Lung (tissue), 12 donors: ENCODE data around the gene IFIT3. TPM values are rescaled to one million over a fixed set of nuclear protein-coding genes. Genes with fewer than 3 reads are reported as not detected.

Experiments
- ATAC-seq: fragments of 200-7000 bp; cut with Tn5 transposase; one replicate; pipeline ENCODE4 v1.9.1; 2020; ENCODE audit warnings: moderate number of reproducible peaks; ENCODE audit not compliant: insufficient read depth, low FRiP score
- DNase-seq, 3 donors: peaks; one replicate each; pipeline ENCODE4 v3.0.0-alpha.2; 2013 to 2017
- H3K27ac ChIP-seq, 2 donors: one replicate each; pipeline ENCODE4 v1.5.1; 2013; ENCODE audit warnings: mild to moderate bottlenecking in 2 of 2, moderate library complexity in 2 of 2, control low read depth in 1 of 2, inconsistent platforms in 1 of 2, low read depth in 1 of 2, low read length in 1 of 2
- H3K27me3 ChIP-seq, 3 donors: one replicate each; pipeline ENCODE4 v1.5.1; 2013; ENCODE audit warnings: low read length in 2 of 3; ENCODE audit not compliant: control insufficient read depth in 3 of 3, insufficient read depth in 3 of 3
- H3K36me3 ChIP-seq, 4 donors: one replicate each; pipeline ENCODE4 v1.5.1; 2013; ENCODE audit warnings: low read length in 4 of 4, mild to moderate bottlenecking in 1 of 4, moderate library complexity in 1 of 4; ENCODE audit not compliant: control insufficient read depth in 4 of 4, insufficient read depth in 4 of 4
- H3K4me1 ChIP-seq, 5 donors: one replicate each; pipeline ENCODE4 v1.5.1; 2013; ENCODE audit warnings: low read length in 5 of 5, mild to moderate bottlenecking in 2 of 5, moderate library complexity in 1 of 5; ENCODE audit not compliant: control insufficient read depth in 5 of 5, insufficient read depth in 5 of 5
- H3K4me3 ChIP-seq: one replicate; pipeline ENCODE4 v1.5.1; 2013; ENCODE audit warnings: mild to moderate bottlenecking, control low read depth, moderate library complexity
- H3K9ac ChIP-seq, 2 donors: one replicate each; pipeline ENCODE4 v1.5.1; 2013; ENCODE audit warnings: low read length in 2 of 2, control low read depth in 1 of 2; ENCODE audit not compliant: insufficient read depth in 1 of 2
- H3K9me3 ChIP-seq, 4 donors: one replicate each; pipeline ENCODE4 v1.5.1; 2013; ENCODE audit warnings: low read length in 3 of 4, mild to moderate bottlenecking in 1 of 4, moderate library complexity in 1 of 4; ENCODE audit not compliant: control insufficient read depth in 4 of 4, insufficient read depth in 3 of 4
- WGBS, 2 donors: extraction: QIAGEN DNeasy Blood & Tissue Kit; methylation state at CpG; one replicate each; pipeline ENCODE4 v1.1.7; 2013; 5-methylcytosine and 5-hydroxymethylcytosine counted together
- polyA plus RNA-seq, 2 donors: library from polyadenylated mRNA; stranded (reverse); fragments of 200-250 nt; gene quantifications; one replicate each; pipeline ENCODE4 v1.2.1, GENCODE V29; 2013
- total RNA-seq, 2 donors: library from RNA; depleted of rRNA in 1 of 2; stranded (reverse); fragments of >200 nt in 1 of 2; gene quantifications; one replicate each; pipeline ENCODE4 v1.2.1, GENCODE V29; 2014 to 2021
- TF ChIP-seq, protein P1 (sequence below): IDR thresholded peaks from 2 replicates; pipeline ENCODE4 v1.5.1; 2012; ENCODE audit warnings: mild to moderate bottlenecking; ENCODE audit errors: control extremely low read depth, extremely low read depth
- donor health status: control.
- donor health status: control.
- donor health status: Bipolar disorder and iron deficiency.
- donor health status: healthy.
- donor health status: DM: yes; HTN: yes; CAD: no.

The IFIT3 gene
- total and polyA plus RNA-seq, 4 donors = 12.6 to 47.7 (median 22.3) TPM

GRCh38 chr10:89336241-89336640, 8.4 kb downstream of the IFIT3 start:
- ATAC-seq (no peak), DNase-seq (no peak)
- H3K27me3 ChIP-seq = no peaks in the 10 kb centered on the region
- no peak overlapping the region for H3K4me3 ChIP-seq
- TF ChIP-seq, protein P1, sequence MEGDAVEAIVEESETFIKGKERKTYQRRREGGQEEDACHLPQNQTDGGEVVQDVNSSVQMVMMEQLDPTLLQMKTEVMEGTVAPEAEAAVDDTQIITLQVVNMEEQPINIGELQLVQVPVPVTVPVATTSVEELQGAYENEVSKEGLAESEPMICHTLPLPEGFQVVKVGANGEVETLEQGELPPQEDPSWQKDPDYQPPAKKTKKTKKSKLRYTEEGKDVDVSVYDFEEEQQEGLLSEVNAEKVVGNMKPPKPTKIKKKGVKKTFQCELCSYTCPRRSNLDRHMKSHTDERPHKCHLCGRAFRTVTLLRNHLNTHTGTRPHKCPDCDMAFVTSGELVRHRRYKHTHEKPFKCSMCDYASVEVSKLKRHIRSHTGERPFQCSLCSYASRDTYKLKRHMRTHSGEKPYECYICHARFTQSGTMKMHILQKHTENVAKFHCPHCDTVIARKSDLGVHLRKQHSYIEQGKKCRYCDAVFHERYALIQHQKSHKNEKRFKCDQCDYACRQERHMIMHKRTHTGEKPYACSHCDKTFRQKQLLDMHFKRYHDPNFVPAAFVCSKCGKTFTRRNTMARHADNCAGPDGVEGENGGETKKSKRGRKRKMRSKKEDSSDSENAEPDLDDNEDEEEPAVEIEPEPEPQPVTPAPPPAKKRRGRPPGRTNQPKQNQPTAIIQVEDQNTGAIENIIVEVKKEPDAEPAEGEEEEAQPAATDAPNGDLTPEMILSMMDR = no peak
- 75 to 81% methylated on average over 3 of the region's 3 CpGs for WGBS, 2 donors
- no peaks in the 10 kb centered on the region for H3K9me3 ChIP-seq
- H3K9ac ChIP-seq = no peak overlapping the region
- no peak overlapping the region for H3K27ac ChIP-seq
- peaks cover 13 to 25% (median 17%) of the 10 kb centered on the region in 4 donors for H3K36me3 ChIP-seq
- peaks cover 12 to 23% (median 18%) of the 10 kb centered on the region in 5 donors for H3K4me1 ChIP-seq

GRCh38 chr10:89337484-89337883, 9.7 kb downstream of the IFIT3 start:
- H3K27ac ChIP-seq = no peak overlapping the region
- H3K9ac ChIP-seq = no peak overlapping the region
- H3K9me3 ChIP-seq = no peaks in the 10 kb centered on the region
- H3K4me3 ChIP-seq = no peak overlapping the region
- peaks cover 13 to 25% (median 17%) of the 10 kb centered on the region in 4 donors for H3K36me3 ChIP-seq
- TF ChIP-seq, protein P1 = no peak
- H3K27me3 ChIP-seq = no peaks in the 10 kb centered on the region
- DNase-seq (no peak), ATAC-seq (no peak)
- H3K4me1 ChIP-seq = peaks cover 9 to 19% (median 17%) of the 10 kb centered on the region in 5 donors
- 81 to 85% methylated on average over 6 of the region's 6 CpGs for WGBS, 2 donors

GRCh38 chr10:89338713-89339112, 10.9 kb downstream of the IFIT3 start:
- DNase-seq = no peak
- WGBS, 2 donors = 97% methylated on average over 3 of the region's 3 CpGs
- peaks cover 5 to 21% (median 6%) of the 10 kb centered on the region in 5 donors for H3K4me1 ChIP-seq
- no peak overlapping the region for H3K9ac ChIP-seq
- no peaks in the 10 kb centered on the region for H3K9me3 ChIP-seq
- no peak overlapping the region for H3K4me3 ChIP-seq
- no peak for ATAC-seq
- H3K27ac ChIP-seq = no peak overlapping the region
- H3K27me3 ChIP-seq = no peaks in the 10 kb centered on the region
- H3K36me3 ChIP-seq = peaks cover 13 to 25% (median 17%) of the 10 kb centered on the region in 4 donors
- TF ChIP-seq, protein P1 = no peak

DNA sequence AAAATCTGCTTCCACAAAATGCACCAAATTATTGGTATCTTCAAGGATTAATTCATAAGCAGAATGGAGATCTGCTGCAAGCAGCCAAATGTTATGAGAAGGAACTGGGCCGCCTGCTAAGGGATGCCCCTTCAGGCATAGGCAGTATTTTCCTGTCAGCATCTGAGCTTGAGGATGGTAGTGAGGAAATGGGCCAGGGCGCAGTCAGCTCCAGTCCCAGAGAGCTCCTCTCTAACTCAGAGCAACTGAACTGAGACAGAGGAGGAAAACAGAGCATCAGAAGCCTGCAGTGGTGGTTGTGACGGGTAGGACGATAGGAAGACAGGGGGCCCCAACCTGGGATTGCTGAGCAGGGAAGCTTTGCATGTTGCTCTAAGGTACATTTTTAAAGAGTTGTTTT, 12.1 kb downstream of the IFIT3 start:
- H3K27me3 ChIP-seq = no peaks in the 10 kb centered on the region
- TF ChIP-seq, protein P1 = no peak
- no peaks in the 10 kb centered on the region for H3K9me3 ChIP-seq
- peaks cover 0 to 16% (median 0%) of the 10 kb centered on the region in 5 donors for H3K4me1 ChIP-seq
- H3K36me3 ChIP-seq = peaks cover 13 to 25% (median 17%) of the 10 kb centered on the region in 4 donors
- 90 to 98% methylated on average over 4 of the region's 4 CpGs for WGBS, 2 donors
- H3K4me3 ChIP-seq = no peak overlapping the region
- H3K27ac ChIP-seq = no peak overlapping the region
- no peak for ATAC-seq
- no peak for DNase-seq
- H3K9ac ChIP-seq = no peak overlapping the region
